H1 (cell line): ENCODE results near the gene SYNPR. TPM values are rescaled to one million over a fixed set of nuclear protein-coding genes. Genes with fewer than 3 reads are reported as not detected.

Source experiments
- CREB1 ChIP-seq: IDR thresholded peaks from 2 replicates; pipeline ENCODE4 v1.6.1; 2012; ENCODE audit warnings: inconsistent platforms
- CTBP2 ChIP-seq: IDR thresholded peaks from 2 replicates; pipeline ENCODE4 v1.7.0; 2011; ENCODE audit warnings: borderline replicate concordance, mild to moderate bottlenecking, moderate library complexity, mixed read lengths, low read length; ENCODE audit not compliant: insufficient read depth, insufficient read length
- RXRA ChIP-seq: IDR thresholded peaks from 2 replicates; pipeline ENCODE4 v1.6.1; 2011; ENCODE audit warnings: low read depth, mild to moderate bottlenecking, low read length, moderate library complexity; ENCODE audit not compliant: insufficient read depth
- TCF12 ChIP-seq: IDR thresholded peaks from 2 replicates; pipeline ENCODE4 v1.6.1; 2011; ENCODE audit warnings: low read depth, mild to moderate bottlenecking, low read length
- TEAD4 ChIP-seq: IDR thresholded peaks from 2 replicates; pipeline ENCODE4 v1.6.1; 2012; ENCODE audit warnings: low read depth, low read length, inconsistent platforms, mixed read lengths
- polyA plus RNA-seq, 7 experiments: library from polyadenylated mRNA; depleted of rRNA in 3 of 7; stranded (reverse) in 5 of 7; unstranded in 2 of 7; fragments of >200 nt in 5 of 7; fragments of 200-250 nt in 2 of 7; gene quantifications; 1 replicate in 5 of 7; 2 replicates in 1 of 7; 4 replicates in 1 of 7; pipeline versions ENCODE4 v1.2.1 to v1.2.3, GENCODE V29; 2011 to 2013; ENCODE audit warnings: missing spikeins in 2 of 7, mixed read lengths in 2 of 7
- total RNA-seq: library from RNA; stranded (reverse); fragmentation: NEBNext Ultra II Directional; extraction: Animal tissue kit (Norgen Biotek cat#: 25700); gene quantifications from 2 replicates; pipeline ENCODE4 v1.2.1, GENCODE V29; 2021
- TF ChIP-seq, protein P1 (sequence below): IDR thresholded peaks from 2 replicates; pipeline ENCODE4 v1.6.1; 2011; ENCODE audit warnings: low read depth, mild to moderate bottlenecking, low read length; ENCODE audit not compliant: insufficient read depth

SYNPR gene
- total and polyA plus RNA-seq, 2 of the 8 experiments (the other 6 are each of a cell fraction or from before 2014, with no cell fraction given): 0.39 to 0.99 TPM

DNA sequence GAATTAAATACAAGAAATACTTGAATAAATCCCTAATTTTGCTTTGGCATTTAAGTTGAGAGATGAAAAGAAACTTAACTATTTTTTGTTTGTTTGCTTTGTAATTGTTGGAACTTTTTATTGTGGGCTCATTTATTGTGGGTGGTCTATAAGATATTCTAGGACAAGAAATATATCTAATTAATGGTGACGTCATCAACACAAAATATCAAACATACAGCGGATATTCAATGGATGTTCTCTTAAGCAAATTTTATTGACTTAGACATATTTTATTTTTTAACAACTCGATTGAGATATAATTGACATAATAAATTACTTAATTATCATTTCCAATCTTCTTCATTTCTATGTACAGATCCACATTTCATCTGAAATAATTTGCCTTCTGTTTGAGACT lies 30.0 kb downstream of the SYNPR start (continued):
- TF ChIP-seq, protein P1, sequence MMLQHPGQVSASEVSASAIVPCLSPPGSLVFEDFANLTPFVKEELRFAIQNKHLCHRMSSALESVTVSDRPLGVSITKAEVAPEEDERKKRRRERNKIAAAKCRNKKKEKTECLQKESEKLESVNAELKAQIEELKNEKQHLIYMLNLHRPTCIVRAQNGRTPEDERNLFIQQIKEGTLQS: no peak
- TF ChIP-seq TCF12: no peak
- TF ChIP-seq TEAD4: no peak
- TF ChIP-seq CTBP2: no peak
- no peak for TF ChIP-seq CREB1
- no peak for TF ChIP-seq RXRA
